ENCODE data around the gene ACOT13.
"Not testable (repeated sequence)": the region's sequence is repeated elsewhere in the genome, so short reads cannot be mapped to it uniquely, and the experiment has no call there.

ACOT13 gene

DNA sequence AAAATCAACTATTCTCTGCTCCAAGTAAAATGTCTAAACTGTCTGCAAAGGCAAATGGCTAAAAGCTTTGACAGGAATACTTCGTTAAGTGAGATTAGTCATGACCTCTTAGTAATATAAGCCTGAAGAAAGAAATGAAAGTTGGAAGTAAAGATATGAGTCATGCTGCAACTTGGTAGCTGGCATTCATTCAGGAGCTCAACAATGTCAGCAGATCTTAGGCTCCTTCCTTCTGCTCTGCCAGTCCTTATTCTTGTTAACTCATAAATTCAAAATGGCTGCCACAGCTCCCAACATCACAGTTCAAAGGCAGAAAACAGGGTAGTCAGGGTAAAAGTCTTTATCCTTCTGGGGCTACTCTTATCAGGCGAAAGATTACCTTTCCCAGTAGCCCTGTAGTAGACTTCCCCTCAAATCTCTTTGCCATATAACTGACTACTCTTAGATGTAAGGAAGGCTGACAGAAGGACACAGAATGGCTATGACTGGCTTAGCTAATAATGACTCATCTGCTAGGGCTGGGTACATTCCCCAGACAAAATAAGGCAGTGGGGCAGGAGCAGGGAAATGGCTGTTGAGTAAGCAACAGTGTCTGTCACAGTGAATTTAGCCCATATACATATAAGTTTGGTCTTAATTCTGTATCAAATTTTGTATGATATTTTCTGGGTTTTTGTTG lies 76.5 kb downstream of the ACOT13 start:
- no peaks in the 10 kb centered on the region for H3K9me3 ChIP-seq (ENCODE audit: control insufficient read depth, insufficient read depth, low read length)
- H3K9ac ChIP-seq (ENCODE audit: low read depth, low read length): no peak overlapping the region
- peaks cover 3% of the 10 kb centered on the region; the same call in 1 of the 2 replicates for H3K4me1 ChIP-seq (ENCODE audit: insufficient read depth, low read length)
- no peaks in the 10 kb centered on the region for H3K36me3 ChIP-seq (ENCODE audit: insufficient read depth, low read length)

DNA sequence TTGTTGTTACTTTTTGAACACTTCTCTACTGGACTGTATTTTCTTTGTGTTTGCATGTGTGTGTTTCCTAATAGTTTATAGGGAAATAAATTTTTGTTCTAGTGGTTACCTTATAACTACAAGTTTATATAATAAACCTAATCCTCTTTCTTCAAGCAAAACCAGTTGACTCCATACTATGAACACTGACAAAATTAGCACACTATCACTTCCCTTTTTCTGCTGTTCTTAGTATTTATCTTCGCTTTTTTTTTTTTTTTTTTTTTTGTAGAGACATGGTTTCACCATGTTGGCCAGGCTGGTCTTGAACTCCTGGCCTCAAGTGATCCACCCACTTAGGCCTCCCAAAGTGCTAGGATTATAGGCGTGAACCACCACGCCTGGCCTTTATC lies 77.1 kb downstream of the ACOT13 start:
- Histone ChIP-seq H3K9me3 (ENCODE audit: control insufficient read depth, insufficient read depth, low read length) (no peaks in the 10 kb centered on the region), H3K9ac (ENCODE audit: low read depth, low read length) (no peak overlapping the region), H3K36me3 (ENCODE audit: insufficient read depth, low read length) (no peaks in the 10 kb centered on the region), H3K4me1 (ENCODE audit: insufficient read depth, low read length) (peaks cover 3% of the 10 kb centered on the region; the same call in 1 of the 2 replicates)

DNA sequence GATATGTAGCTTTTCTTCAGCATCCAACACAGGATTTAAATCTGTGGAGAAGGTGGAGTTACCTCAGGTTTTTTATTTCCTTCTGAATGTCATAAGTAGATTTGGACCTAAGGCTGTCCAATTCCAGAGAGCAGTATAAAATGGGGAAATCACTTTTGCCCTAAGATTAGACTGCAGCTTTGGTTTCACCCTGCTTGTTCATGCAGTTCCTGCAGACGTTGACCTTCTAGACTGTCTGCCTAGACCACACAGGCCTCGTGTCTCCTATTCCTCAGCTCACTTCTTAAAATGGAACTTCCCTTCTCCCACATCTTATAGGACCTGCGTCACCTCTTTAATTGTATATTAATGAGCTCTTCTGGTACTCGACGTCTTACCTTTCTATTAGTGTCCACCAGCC lies 78.0 kb downstream of the ACOT13 start:
- Histone ChIP-seq H3K9ac (ENCODE audit: low read depth, low read length) (no peak overlapping the region), H3K9me3 (ENCODE audit: control insufficient read depth, insufficient read depth, low read length) (no peaks in the 10 kb centered on the region), H3K4me1 (ENCODE audit: insufficient read depth, low read length) (peaks cover 3% of the 10 kb centered on the region; the same call in 1 of the 2 replicates), H3K36me3 (ENCODE audit: insufficient read depth, low read length) (no peaks in the 10 kb centered on the region)

GRCh38 chr6:24749297-24749696 lies 82.4 kb downstream of the ACOT13 start:
- Histone ChIP-seq H3K9me3 (ENCODE audit: control insufficient read depth, insufficient read depth, low read length) (peaks cover 7% of the 10 kb centered on the region; the same call in 1 of the 2 replicates), H3K9ac (ENCODE audit: low read depth, low read length) (no peak overlapping the region), H3K4me1 (ENCODE audit: insufficient read depth, low read length) (no peaks in the 10 kb centered on the region), H3K36me3 (ENCODE audit: insufficient read depth, low read length) (no peaks in the 10 kb centered on the region)

GRCh38 chr6:24750878-24751277 lies 84.0 kb downstream of the ACOT13 start:
- not testable (repeated sequence) for H3K9ac ChIP-seq (ENCODE audit: low read depth, low read length); H3K4me1 ChIP-seq (ENCODE audit: insufficient read depth, low read length); H3K36me3 ChIP-seq (ENCODE audit: insufficient read depth, low read length); H3K9me3 ChIP-seq (ENCODE audit: control insufficient read depth, insufficient read depth, low read length)

DNA sequence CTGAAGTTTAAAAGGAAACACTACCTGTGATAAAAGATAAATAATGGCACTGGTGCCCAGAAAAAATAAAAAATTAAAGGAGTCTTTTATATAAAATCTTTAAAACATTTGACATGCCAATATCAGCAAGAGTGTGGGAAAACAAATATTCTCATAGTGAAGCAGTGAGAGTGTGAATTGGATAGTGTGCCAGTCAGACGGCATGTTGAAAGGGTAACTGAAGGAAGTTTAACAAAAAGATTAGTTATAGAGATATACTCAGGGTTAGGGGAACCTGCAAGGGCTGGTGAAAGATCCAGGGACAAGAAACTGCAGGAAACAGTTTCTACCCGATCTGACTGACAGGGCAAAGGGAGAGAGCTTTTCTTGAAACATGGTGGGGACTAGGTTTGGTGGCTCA lies 85.6 kb downstream of the ACOT13 start:
- H3K9ac ChIP-seq (ENCODE audit: low read depth, low read length): no peak overlapping the region
- H3K4me1 ChIP-seq (ENCODE audit: insufficient read depth, low read length): no peaks in the 10 kb centered on the region
- H3K36me3 ChIP-seq (ENCODE audit: insufficient read depth, low read length): no peaks in the 10 kb centered on the region
- H3K9me3 ChIP-seq (ENCODE audit: control insufficient read depth, insufficient read depth, low read length): peaks cover 7% of the 10 kb centered on the region; the same call in 1 of the 2 replicates

GRCh38 chr6:24752917-24753492 lies 86.1 kb downstream of the ACOT13 start:
- peaks cover 7% of the 10 kb centered on the region; the same call in 1 of the 2 replicates for H3K9me3 ChIP-seq (ENCODE audit: control insufficient read depth, insufficient read depth, low read length)
- H3K4me1 ChIP-seq (ENCODE audit: insufficient read depth, low read length): no peaks in the 10 kb centered on the region
- H3K9ac ChIP-seq (ENCODE audit: low read depth, low read length): no peak overlapping the region
- H3K36me3 ChIP-seq (ENCODE audit: insufficient read depth, low read length): no peaks in the 10 kb centered on the region

DNA sequence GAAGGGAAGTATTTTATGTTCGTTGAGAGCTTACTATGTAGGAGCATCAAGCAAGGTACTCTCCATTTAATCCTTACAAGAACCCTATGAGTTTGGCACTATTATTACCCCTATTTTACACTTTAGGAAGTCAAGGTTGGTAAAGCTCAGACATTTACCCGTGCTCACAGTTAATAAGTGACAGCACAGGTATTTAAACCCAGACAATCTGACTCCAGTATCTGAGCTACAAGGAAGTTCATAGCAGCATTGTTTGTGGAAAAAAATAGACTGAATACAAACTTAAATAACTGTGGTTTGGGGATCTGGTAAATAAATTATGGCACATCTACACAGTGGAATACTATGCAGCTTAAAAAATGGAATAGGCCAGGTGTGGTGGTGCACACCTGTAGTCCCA lies 86.7 kb downstream of the ACOT13 start:
- Histone ChIP-seq H3K9ac (ENCODE audit: low read depth, low read length) (no peak overlapping the region), H3K4me1 (ENCODE audit: insufficient read depth, low read length) (no peaks in the 10 kb centered on the region), H3K9me3 (ENCODE audit: control insufficient read depth, insufficient read depth, low read length) (peaks cover 7% of the 10 kb centered on the region; the same call in 1 of the 2 replicates), H3K36me3 (ENCODE audit: insufficient read depth, low read length) (no peaks in the 10 kb centered on the region)

DNA sequence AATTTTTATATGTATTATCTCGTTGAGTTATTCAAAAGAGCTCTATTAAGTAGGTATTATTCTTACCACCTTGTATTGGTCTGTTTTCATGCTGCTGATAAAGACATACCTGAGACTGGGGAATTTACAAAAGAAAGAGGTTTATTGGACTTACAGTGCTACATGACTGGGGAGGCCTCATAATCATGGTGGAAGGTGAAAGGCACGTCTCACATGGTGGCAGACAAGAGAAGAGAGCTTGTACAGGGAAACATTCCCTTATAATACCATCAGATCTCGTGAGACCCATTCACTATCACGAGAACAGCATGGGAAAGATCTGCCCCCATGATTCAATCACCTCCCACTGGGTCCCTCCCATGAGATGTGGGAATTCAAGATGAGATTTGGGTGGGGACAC lies 87.5 kb downstream of the ACOT13 start:
- H3K4me1 ChIP-seq (ENCODE audit: insufficient read depth, low read length); H3K9ac ChIP-seq (ENCODE audit: low read depth, low read length); H3K36me3 ChIP-seq (ENCODE audit: insufficient read depth, low read length); H3K9me3 ChIP-seq (ENCODE audit: control insufficient read depth, insufficient read depth, low read length): not testable (repeated sequence)
